Activated CD4-positive, CD25-positive, alpha-beta regulatory T cell treated with anti-CD3 and anti-CD28 coated beads, Interleukin-2, amount 50 U/mL, for 72 hours (primary cell): Measurements from ENCODE around the gene APLP2.
"Not testable (repeated sequence)": the region's sequence is repeated elsewhere in the genome, so short reads cannot be mapped to it uniquely, and the experiment has no call there.

Experiments used
- DNase-seq: peaks from one replicate; pipeline ENCODE4 v3.0.0; 2021

The APLP2 gene

DNA sequence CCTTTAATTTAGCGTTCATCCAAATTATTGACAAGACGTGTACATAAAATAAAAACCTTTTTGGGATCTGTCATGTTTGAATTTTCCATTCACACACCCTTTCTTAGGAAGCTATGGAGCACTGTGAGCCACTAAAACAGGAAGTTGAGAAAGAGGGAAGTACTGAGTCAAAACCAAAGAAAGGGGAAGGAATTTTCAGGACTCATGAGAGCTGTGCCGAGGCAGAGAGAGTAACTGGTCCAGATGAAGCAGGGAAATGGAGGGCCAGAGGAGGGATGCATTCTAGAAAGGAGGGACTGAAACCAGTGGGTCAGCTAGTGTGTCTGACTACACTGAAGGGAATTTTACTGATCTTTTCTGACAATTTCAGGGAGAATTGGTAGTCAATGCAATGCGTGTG lies 24.9 kb downstream of the APLP2 start:
- no peak for DNase-seq

GRCh38 chr11:130095326-130095725 lies 25.6 kb downstream of the APLP2 start:
- no peak for DNase-seq

- DNase-seq, result no peak
These were observed 26.3 kb downstream of the APLP2 start for GRCh38 chr11:130096042-130096441.

DNA sequence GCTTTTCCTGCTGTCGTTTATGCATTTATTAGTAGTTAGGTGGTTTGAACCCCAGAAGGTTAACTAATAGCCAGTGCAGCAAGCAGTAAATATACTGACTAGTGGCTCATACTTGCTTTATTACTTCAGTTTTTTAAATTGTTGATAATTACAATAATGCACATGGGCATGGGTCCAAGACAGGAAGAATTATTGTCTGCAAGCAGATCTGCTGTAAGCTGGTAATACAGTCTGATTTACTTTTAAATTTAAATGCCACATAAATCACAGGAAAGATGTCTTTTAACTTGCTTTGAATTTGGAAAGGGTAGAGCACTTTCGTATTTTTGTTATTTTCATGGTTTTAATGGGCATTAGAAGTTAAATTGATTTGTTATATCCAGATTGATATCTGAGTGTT lies 27.1 kb downstream of the APLP2 start:
- DNase-seq, result no peak

DNA sequence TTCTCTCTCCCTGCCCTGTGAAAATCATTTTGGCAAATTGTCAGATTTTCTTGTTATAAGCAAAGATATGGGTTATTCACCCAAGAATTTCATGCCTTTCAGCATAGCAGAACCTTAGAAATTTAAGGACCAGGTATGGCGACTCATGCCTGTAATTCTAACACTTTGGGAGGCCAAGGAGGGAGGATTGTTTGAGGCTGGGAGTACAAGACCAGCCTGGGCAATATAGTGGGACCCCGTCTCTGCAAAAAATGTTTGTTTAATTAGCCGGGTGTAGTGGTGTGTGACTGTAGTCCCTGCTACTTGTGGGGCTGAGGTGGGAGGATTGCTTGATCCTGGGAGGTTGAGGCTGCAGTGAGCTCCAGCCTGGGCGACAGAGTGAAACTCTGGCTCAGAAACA lies 27.6 kb downstream of the APLP2 start:
- DNase-seq, result no peak

GRCh38 chr11:130099356-130099755 lies 29.7 kb downstream of the APLP2 start:
- DNase-seq, result no peak

GRCh38 chr11:130100381-130101095 lies 30.8 kb downstream of the APLP2 start:
- no peak for DNase-seq

DNA sequence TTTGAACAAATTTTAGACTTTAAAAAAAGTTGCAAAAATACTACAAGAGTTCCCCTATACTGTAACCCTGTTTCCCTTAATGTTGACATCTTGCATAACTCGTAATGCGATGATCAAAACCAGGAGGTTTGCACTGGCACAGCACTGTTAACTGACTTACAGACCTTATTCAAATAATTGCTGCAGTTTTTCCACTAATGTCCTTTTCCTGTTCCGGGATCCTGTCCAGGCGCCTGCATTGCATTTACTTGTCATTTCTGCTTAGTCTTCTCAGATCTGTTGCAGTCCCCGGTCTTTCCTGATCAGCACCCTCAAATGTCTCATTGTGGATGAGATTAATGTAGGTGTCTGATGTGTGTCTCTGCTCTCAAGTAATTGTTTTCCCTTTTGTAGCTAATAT lies 32.0 kb downstream of the APLP2 start:
- DNase-seq, result no peak

- DNase-seq, result no peak
These were observed 32.9 kb downstream of the APLP2 start for GRCh38 chr11:130102301-130103249.

GRCh38 chr11:130103296-130103814 lies 33.7 kb downstream of the APLP2 start:
- DNase-seq, result no peak

- no peak for DNase-seq
These were observed 36.7 kb downstream of the APLP2 start for GRCh38 chr11:130106381-130106780.

- DNase-seq, result not testable (repeated sequence)
These were observed 39.0 kb downstream of the APLP2 start for GRCh38 chr11:130108671-130109070.

DNA sequence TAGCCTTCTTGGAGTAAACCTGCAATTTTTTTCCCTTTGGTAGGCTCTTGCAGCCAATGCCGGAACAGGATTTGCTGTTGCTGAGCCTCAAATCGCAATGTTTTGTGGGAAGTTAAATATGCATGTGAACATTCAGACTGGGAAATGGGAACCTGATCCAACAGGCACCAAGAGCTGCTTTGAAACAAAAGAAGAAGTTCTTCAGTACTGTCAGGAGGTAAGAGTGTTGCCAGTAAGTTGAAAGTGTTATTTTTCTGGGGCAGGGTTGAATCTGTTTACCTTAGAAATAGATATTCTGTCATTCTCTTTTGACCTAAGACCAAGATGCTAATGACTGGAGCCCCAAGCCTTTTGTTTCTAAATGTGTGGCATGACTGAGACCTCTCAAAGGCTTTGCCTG lies 39.7 kb downstream of the APLP2 start:
- DNase-seq, result no peak

DNA sequence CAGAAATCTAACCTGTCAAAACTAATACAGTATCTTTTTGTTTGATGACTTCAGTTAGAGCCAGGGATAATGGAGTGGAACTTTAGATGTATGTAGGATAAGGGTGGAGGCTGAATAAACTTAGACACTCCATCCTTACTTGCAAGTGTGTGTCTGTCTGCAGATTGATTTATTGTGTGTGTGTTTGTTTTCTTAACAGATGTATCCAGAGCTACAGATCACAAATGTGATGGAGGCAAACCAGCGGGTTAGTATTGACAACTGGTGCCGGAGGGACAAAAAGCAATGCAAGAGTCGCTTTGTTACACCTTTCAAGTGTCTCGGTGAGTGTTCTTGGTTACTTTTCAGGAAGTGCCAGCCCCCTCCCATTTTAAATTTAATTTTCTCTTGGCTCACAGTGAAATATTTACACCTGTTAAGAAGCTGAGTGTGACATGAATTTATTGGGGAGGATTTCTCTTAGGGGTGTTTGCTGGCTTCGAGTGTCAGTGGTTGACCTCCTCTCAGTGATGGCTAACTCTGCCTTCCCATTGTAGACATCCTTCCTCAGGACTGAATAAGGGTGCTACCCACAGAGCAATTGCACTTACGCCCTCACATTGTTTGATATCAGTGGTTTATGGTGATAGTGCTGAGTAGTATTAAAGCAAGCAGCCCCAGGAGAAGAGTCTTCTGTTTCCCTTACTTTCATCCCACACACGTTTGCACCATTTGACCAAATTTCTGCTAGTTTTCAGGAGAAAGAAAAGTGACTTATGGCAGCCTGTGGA lies 40.8 kb downstream of the APLP2 start:
- DNase-seq, result no peak

- DNase-seq, result no peak
These were observed 42.6 kb downstream of the APLP2 start for GRCh38 chr11:130112071-130112830.

GRCh38 chr11:130114281-130114680 lies 44.6 kb downstream of the APLP2 start:
- no peak for DNase-seq

- DNase-seq, result no peak
These were observed 45.0 kb downstream of the APLP2 start for GRCh38 chr11:130114726-130115125.

GRCh38 chr11:130115218-130115617 lies 45.5 kb downstream of the APLP2 start:
- no peak for DNase-seq

DNA sequence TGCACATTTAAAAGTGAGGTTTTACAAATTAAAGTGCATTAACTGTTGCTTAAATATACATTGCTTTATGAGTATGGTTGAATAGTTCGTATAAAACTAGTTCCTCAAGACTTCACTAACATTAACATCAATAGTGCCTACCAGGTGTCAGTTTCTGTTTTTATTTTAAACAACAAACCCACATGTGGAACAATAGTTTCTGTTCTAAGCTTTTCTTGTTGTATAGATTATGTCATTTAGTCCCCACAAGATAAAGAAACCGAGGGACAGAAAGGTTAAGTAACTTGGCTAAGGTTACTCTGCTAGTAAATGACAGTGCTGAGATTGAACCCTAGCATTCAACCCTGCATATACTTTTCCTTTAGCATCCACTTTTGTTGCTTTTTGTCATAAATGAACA lies 48.5 kb downstream of the APLP2 start:
- DNase-seq, result no peak

DNA sequence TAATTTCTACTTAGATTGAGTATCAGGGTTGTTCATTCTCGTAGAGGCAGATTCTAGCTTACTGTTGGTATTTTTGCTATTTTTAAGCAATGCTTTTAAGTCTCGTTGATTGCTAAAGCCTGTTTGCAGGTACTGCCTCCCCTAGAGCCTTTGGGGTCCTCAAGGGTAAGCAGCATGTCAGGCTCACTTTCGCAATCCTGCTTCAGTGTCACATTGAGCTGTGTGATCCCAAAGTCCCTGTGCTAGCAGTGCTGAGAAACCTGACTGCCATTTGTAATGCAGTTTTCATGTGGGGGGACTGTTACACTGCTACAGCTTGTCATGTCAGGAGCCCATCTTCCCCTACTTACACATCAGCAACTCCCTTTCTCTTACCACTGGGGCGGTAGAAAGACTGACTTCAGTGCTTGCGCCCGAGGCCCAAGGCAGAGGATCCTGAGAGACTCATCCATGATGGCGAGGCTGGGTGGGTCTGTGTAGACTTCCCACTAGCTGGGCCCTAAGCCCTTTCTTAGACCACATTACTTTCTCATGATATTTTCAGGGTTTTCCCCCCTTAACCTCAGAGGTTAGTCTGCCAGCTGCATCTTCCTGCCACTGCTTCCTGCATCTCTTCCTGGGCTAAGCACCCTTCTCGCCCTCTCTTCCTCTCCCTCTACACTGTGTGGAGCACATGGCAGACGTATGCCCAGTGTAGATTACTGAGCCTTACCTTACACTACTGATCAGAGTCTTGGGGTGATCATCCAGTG lies 49.1 kb downstream of the APLP2 start:
- DNase-seq, result no peak

DNA sequence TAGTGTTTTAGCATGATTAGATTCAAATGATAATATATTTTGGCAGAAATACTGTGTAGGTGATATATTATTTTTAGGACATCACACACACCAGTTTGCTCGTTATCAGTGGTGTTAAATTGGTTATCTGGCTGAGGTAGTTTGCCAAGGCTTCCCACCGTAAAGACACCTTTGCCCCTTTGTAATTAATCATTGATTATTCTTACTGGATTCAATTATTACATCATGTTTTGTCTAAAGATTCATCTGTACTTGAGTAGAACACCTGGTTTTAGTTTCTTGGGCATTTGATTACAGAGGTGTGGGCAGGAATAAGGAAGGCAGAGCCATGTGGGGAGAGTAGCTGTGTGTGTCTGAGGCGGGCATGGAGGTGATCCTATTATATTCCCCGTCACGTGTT lies 50.4 kb downstream of the APLP2 start:
- DNase-seq, result no peak
